ENCODE data around the gene BAG3.
A peak's percentile ranks its signal among the peaks of the same experiment; 100 is the strongest.
"Not testable (repeated sequence)": the region's sequence is repeated elsewhere in the genome, so short reads cannot be mapped to it uniquely, and the experiment has no call there.

BAG3 gene

GRCh38 chr10:119650692-119651513 lies at the start of gene BAG3:
BAG3 (plus strand) TSS chr10:119651380; CDS start chr10:119651676, 296 bp downstream.
- Mint-ChIP-seq H3K27me3 (no peaks in the 10 kb centered on the region), H3K4me1 (peaks cover 43% of the 10 kb centered on the region), H3K27ac (peak within 1 kb of the TSS; percentile 89), H3K36me3 (ENCODE audit: low read depth) (no peaks in the 10 kb centered on the region), H3K4me3 (peak within 1 kb of the TSS; percentile 90), H3K9me3 (no peaks in the 10 kb centered on the region)
- ATAC-seq (peak; percentile 55), DNase-seq (peak; percentile 83)

GRCh38 chr10:119602241-119603095 lies 48.7 kb upstream of the BAG3 start:
- no peaks in the 10 kb centered on the region for H3K9me3 Mint-ChIP-seq
- no peak overlapping the region for H3K27ac Mint-ChIP-seq

GRCh38 chr10:119604468-119604867 lies 46.7 kb upstream of the BAG3 start:
- no peak for ATAC-seq

More at GRCh38 chr10:119602241-119603095, 48.7 kb upstream of the BAG3 start:
- H3K27me3 Mint-ChIP-seq = no peaks in the 10 kb centered on the region
- DNase-seq (peak; percentile 48), ATAC-seq (peak; percentile 92)
- no peak overlapping the region for H3K4me3 Mint-ChIP-seq
- peaks cover 17% of the 10 kb centered on the region for H3K4me1 Mint-ChIP-seq
- peaks cover 22% of the 10 kb centered on the region for H3K36me3 Mint-ChIP-seq (ENCODE audit: low read depth)

GRCh38 chr10:119608316-119609155 lies 42.6 kb upstream of the BAG3 start:
- Mint-ChIP-seq H3K4me1 (peaks cover 9% of the 10 kb centered on the region), H3K4me3 (no peak overlapping the region), H3K27ac (no peak overlapping the region), H3K36me3 (ENCODE audit: low read depth) (no peaks in the 10 kb centered on the region), H3K27me3 (peaks cover 9% of the 10 kb centered on the region), H3K9me3 (no peaks in the 10 kb centered on the region)
- peak; percentile 36 for DNase-seq
- no peak for ATAC-seq

More at GRCh38 chr10:119604468-119604867, 46.7 kb upstream of the BAG3 start:
- H3K27me3 Mint-ChIP-seq = peaks cover 7% of the 10 kb centered on the region
- H3K27ac Mint-ChIP-seq = no peak overlapping the region
- H3K36me3 Mint-ChIP-seq (ENCODE audit: low read depth) = peaks cover 7% of the 10 kb centered on the region
- no peak for DNase-seq
- H3K9me3 Mint-ChIP-seq = no peaks in the 10 kb centered on the region
- no peak overlapping the region for H3K4me3 Mint-ChIP-seq
- H3K4me1 Mint-ChIP-seq = peaks cover 14% of the 10 kb centered on the region

GRCh38 chr10:119609516-119609915 lies 41.7 kb upstream of the BAG3 start:
- Mint-ChIP-seq H3K4me3 (no peak overlapping the region), H3K4me1 (peaks cover 9% of the 10 kb centered on the region), H3K9me3 (no peaks in the 10 kb centered on the region), H3K36me3 (ENCODE audit: low read depth) (no peaks in the 10 kb centered on the region), H3K27ac (no peak overlapping the region), H3K27me3 (peaks cover 11% of the 10 kb centered on the region)
- ATAC-seq (no peak), DNase-seq (no peak)

GRCh38 chr10:119611433-119611832 lies 39.7 kb upstream of the BAG3 start:
- no peaks in the 10 kb centered on the region for H3K9me3 Mint-ChIP-seq
- no peak overlapping the region for H3K27ac Mint-ChIP-seq
- no peaks in the 10 kb centered on the region for H3K36me3 Mint-ChIP-seq (ENCODE audit: low read depth)
- H3K4me1 Mint-ChIP-seq = peaks cover 9% of the 10 kb centered on the region
- H3K4me3 Mint-ChIP-seq = no peak overlapping the region
- peaks cover 11% of the 10 kb centered on the region for H3K27me3 Mint-ChIP-seq
- ATAC-seq (no peak), DNase-seq (no peak)

GRCh38 chr10:119613741-119614140 lies 37.4 kb upstream of the BAG3 start:
- DNase-seq = no peak
- Mint-ChIP-seq H3K9me3 (no peaks in the 10 kb centered on the region), H3K27ac (no peak overlapping the region), H3K27me3 (peaks cover 11% of the 10 kb centered on the region), H3K36me3 (ENCODE audit: low read depth) (no peaks in the 10 kb centered on the region), H3K4me3 (no peak overlapping the region), H3K4me1 (peaks cover 4% of the 10 kb centered on the region)
- no peak for ATAC-seq

- Mint-ChIP-seq H3K27ac (no peak overlapping the region), H3K27me3 (peaks cover 3% of the 10 kb centered on the region), H3K4me3 (no peak overlapping the region), H3K4me1 (no peaks in the 10 kb centered on the region), H3K36me3 (ENCODE audit: low read depth) (no peaks in the 10 kb centered on the region), H3K9me3 (no peaks in the 10 kb centered on the region)
- no peak for DNase-seq
- no peak for ATAC-seq
Observed at GRCh38 chr10:119614686-119615085, 36.5 kb upstream of the BAG3 start.

GRCh38 chr10:119616882-119617570 lies 34.2 kb upstream of the BAG3 start:
- Mint-ChIP-seq H3K9me3 (no peaks in the 10 kb centered on the region), H3K36me3 (ENCODE audit: low read depth) (no peaks in the 10 kb centered on the region), H3K4me1 (peaks cover 3% of the 10 kb centered on the region), H3K27me3 (peaks cover 3% of the 10 kb centered on the region), H3K4me3 (no peak overlapping the region), H3K27ac (no peak overlapping the region)
- no peak for ATAC-seq
- no peak for DNase-seq

GRCh38 chr10:119619215-119619614 lies 32.0 kb upstream of the BAG3 start:
- H3K27ac Mint-ChIP-seq = no peak overlapping the region

GRCh38 chr10:119619811-119620210 lies 31.4 kb upstream of the BAG3 start:
- H3K4me1 Mint-ChIP-seq; DNase-seq; H3K36me3 Mint-ChIP-seq (ENCODE audit: low read depth); H3K9me3 Mint-ChIP-seq; H3K4me3 Mint-ChIP-seq; ATAC-seq; H3K27me3 Mint-ChIP-seq; H3K27ac Mint-ChIP-seq: not testable (repeated sequence)

More at GRCh38 chr10:119619215-119619614, 32.0 kb upstream of the BAG3 start:
- H3K27me3 Mint-ChIP-seq = peaks cover under 1% of the 10 kb centered on the region
- H3K4me3 Mint-ChIP-seq = no peak overlapping the region
- DNase-seq (no peak), ATAC-seq (no peak)
- H3K9me3 Mint-ChIP-seq = no peaks in the 10 kb centered on the region
- H3K36me3 Mint-ChIP-seq (ENCODE audit: low read depth) = no peaks in the 10 kb centered on the region
- peaks cover 3% of the 10 kb centered on the region for H3K4me1 Mint-ChIP-seq

GRCh38 chr10:119620241-119621077 lies 30.7 kb upstream of the BAG3 start:
- no peaks in the 10 kb centered on the region for H3K9me3 Mint-ChIP-seq
- H3K4me1 Mint-ChIP-seq = peaks cover 3% of the 10 kb centered on the region
- DNase-seq (no peak), ATAC-seq (peak; percentile 46)
- H3K36me3 Mint-ChIP-seq (ENCODE audit: low read depth) = no peaks in the 10 kb centered on the region
- no peak overlapping the region for H3K4me3 Mint-ChIP-seq
- no peaks in the 10 kb centered on the region for H3K27me3 Mint-ChIP-seq
- no peak overlapping the region for H3K27ac Mint-ChIP-seq

- H3K4me3 Mint-ChIP-seq = no peak overlapping the region
- H3K36me3 Mint-ChIP-seq (ENCODE audit: low read depth) = no peaks in the 10 kb centered on the region
- H3K9me3 Mint-ChIP-seq = no peaks in the 10 kb centered on the region
- H3K4me1 Mint-ChIP-seq = peaks cover 3% of the 10 kb centered on the region
- no peak for ATAC-seq
- H3K27ac Mint-ChIP-seq = no peak overlapping the region
- DNase-seq = no peak
- no peaks in the 10 kb centered on the region for H3K27me3 Mint-ChIP-seq
Observed at GRCh38 chr10:119621078-119621384, 30.1 kb upstream of the BAG3 start.

All from activated naive CD8-positive, alpha-beta T cell treated with anti-CD3 and anti-CD28 coated beads, Interleukin-2, amount 50 U/mL, for 24 hours (primary cell).